ENCODE data around the gene SUFU. TPM values are rescaled to one million over a fixed set of nuclear protein-coding genes. Genes with fewer than 3 reads are reported as not detected.

Gene SUFU
- total and polyA plus RNA-seq, 2 of the 8 experiments (the other 6 are each of a cell fraction or from before 2014, with no cell fraction given), result 7.0 to 10.8 TPM

DNA sequence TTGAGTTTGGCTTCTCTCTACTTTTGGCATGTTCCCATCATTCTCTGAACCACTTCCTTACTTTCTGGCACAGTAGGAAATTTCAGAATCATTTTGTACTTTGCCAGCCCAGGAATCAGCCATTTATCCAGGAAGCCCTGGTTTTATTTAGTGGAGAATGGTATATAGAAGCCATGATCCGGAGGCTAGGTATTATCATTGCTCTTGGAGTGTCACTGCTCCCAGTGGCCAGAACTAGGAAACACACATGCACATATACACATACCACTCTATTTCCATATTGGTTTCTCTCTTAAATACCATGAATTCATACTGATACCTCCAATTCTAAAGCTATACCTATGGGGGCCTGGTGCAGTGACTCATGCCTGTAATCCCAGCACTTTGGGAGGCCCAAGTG, 36.3 kb downstream of the SUFU start:
- Histone ChIP-seq H3K4ac (replicated peaks; ENCODE audit: insufficient read length, low read depth, low read length) (no peak overlapping the region), H4K91ac (replicated peaks; ENCODE audit: insufficient read length, low read length) (no peak overlapping the region), H2BK20ac (ENCODE audit: low read length) (no peak overlapping the region), H3K23ac (ENCODE audit: insufficient read length) (no peak overlapping the region), H2BK15ac (ENCODE audit: low read length) (no peak overlapping the region), H3K4me2 (ENCODE audit: insufficient read depth in 1 of 2, low read depth in 2 of 2, low read length in 2 of 2) (no peak overlapping the region), H2AFZ (ENCODE audit: low read length) (no peak overlapping the region), H3K14ac (ENCODE audit: insufficient read length) (no peak overlapping the region), H3K4me3 (ENCODE audit: extremely low read depth in 1 of 4, insufficient read depth in 2 of 4, low read depth in 3 of 4, low read length in 4 of 4) (no peak overlapping the region), H3K27ac (ENCODE audit: low read depth, low read length) (no peak overlapping the region), H3K27me3 (replicated peaks in 1 of 4; ENCODE audit: control insufficient read depth in 3 of 4, extremely low read depth in 1 of 4, insufficient read depth in 3 of 4, low read length in 3 of 4) (no peaks in the 10 kb centered on the region), H2BK120ac (replicated peaks; ENCODE audit: low read depth, low read length) (no peak overlapping the region), H3K4me1 (replicated peaks in 1 of 4; ENCODE audit: control insufficient read depth in 3 of 4, insufficient read depth in 4 of 4, low read length in 3 of 4) (no peaks in the 10 kb centered on the region), H3K36me3 (ENCODE audit: control insufficient read depth in 2 of 4, insufficient read depth in 4 of 4, low read length in 3 of 4) (no peaks in the 10 kb centered on the region), H3K18ac (ENCODE audit: extremely low read depth, low read length) (no peak overlapping the region), H3K79me1 (ENCODE audit: low read depth, low read length) (no peaks in the 10 kb centered on the region), H4K20me1 (replicated peaks in 1 of 2; ENCODE audit: control insufficient read depth in 1 of 2, insufficient read depth in 2 of 2, low read length in 2 of 2) (no peaks in the 10 kb centered on the region), H4K8ac (ENCODE audit: extremely low read depth, insufficient read depth, low read length) (no peak overlapping the region), H3K9ac (replicated peaks in 1 of 4; ENCODE audit: extremely low read depth in 1 of 4, low read depth in 3 of 4, low read length in 3 of 4) (no peak overlapping the region), H2BK12ac (ENCODE audit: low read depth, low read length) (no peak overlapping the region), H4K5ac (ENCODE audit: insufficient read length, low read depth, low read length) (no peak overlapping the region), H3K23me2 (ENCODE audit: low read depth, low read length) (no peaks in the 10 kb centered on the region), H3K79me2 (ENCODE audit: control insufficient read depth in 1 of 2, insufficient read depth in 2 of 2, low read length in 2 of 2) (no peaks in the 10 kb centered on the region), H2AK5ac (ENCODE audit: low read depth, low read length) (no peak overlapping the region), H3K56ac (replicated peaks; ENCODE audit: insufficient read length, low read depth, low read length) (no peak overlapping the region), H3K9me3 (ENCODE audit: insufficient read depth in 2 of 2, low read depth in 1 of 2, low read length in 1 of 2) (no peaks in the 10 kb centered on the region), H2BK5ac (ENCODE audit: low read depth, low read length) (no peak overlapping the region)
- DNase-seq (ENCODE audit: low read depth in 1 of 2, low spot score in 2 of 2) (no peak), FAIRE-seq (no peak)
- no peak for TF ChIP-seq POLR2AphosphoS5 (IDR thresholded peaks at IDR 0.05; ENCODE audit: low read depth, low read length)
- TF ChIP-seq TBP (IDR thresholded peaks at IDR 0.05; ENCODE audit: low read depth, low read length), result no peak
- no peak for TF ChIP-seq ASH2L (IDR thresholded peaks at IDR 0.05; ENCODE audit: low read length)
- TF ChIP-seq RAD21 (IDR thresholded peaks at IDR 0.05 in 1 of 2, conservative IDR thresholded peaks at IDR 0.05 in 1 of 2; ENCODE audit: low read depth in 2 of 2, low read length in 2 of 2), result peak; percentile 19 to 28; a peak in 2 of 4 replicates
- TF ChIP-seq TEAD4 (IDR thresholded peaks at IDR 0.05; ENCODE audit: low read depth, low read length), result no peak
- no peak for TF ChIP-seq POLR2A (IDR thresholded peaks at IDR 0.05; ENCODE audit: control extremely low read depth in 1 of 2, low read depth in 2 of 2, low read length in 2 of 2)
- TF ChIP-seq, protein P1, sequence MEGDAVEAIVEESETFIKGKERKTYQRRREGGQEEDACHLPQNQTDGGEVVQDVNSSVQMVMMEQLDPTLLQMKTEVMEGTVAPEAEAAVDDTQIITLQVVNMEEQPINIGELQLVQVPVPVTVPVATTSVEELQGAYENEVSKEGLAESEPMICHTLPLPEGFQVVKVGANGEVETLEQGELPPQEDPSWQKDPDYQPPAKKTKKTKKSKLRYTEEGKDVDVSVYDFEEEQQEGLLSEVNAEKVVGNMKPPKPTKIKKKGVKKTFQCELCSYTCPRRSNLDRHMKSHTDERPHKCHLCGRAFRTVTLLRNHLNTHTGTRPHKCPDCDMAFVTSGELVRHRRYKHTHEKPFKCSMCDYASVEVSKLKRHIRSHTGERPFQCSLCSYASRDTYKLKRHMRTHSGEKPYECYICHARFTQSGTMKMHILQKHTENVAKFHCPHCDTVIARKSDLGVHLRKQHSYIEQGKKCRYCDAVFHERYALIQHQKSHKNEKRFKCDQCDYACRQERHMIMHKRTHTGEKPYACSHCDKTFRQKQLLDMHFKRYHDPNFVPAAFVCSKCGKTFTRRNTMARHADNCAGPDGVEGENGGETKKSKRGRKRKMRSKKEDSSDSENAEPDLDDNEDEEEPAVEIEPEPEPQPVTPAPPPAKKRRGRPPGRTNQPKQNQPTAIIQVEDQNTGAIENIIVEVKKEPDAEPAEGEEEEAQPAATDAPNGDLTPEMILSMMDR (IDR thresholded peaks at IDR 0.05; ENCODE audit: control extremely low read depth in 1 of 3, insufficient read depth in 1 of 3, low read depth in 1 of 3, low read length in 3 of 3), result peak in 2 of 3 experiments; percentile 2 to 40; a peak in 2 of 4 replicates
- no peak for TF ChIP-seq SRF (IDR thresholded peaks at IDR 0.05; ENCODE audit: low read depth, low read length)
- no peak for TF ChIP-seq CHD1 (IDR thresholded peaks at IDR 0.05; ENCODE audit: low read depth, low read length)
- TF ChIP-seq NANOG (IDR thresholded peaks at IDR 0.05; ENCODE audit: insufficient read depth, low read depth, low read length, poor library complexity, severe bottlenecking), result no peak
- TF ChIP-seq CREB1 (IDR thresholded peaks at IDR 0.05), result no peak
- TF ChIP-seq TAF7 (optimal IDR thresholded peaks at IDR 0.05; ENCODE audit: borderline replicate concordance, low read depth, low read length), result no peak
- ChIA-PET POLR2A (ENCODE audit: partially characterized antibody) (no interaction called here), CTCF (ENCODE audit: partially characterized antibody) (interaction anchor here (0.7 to 1.8 kb wide), 15 partner anchors 8 to 58 kb away, joined by 3 to 6 read pairs (median 4); partner anchors contain the start of gene ACTR1A)
- 82% methylated on average over 1 of the region's 1 CpG; no CpG with 5 or more reads in 1 of the 2 experiments for WGBS, 2 experiments (ENCODE audit: extremely low coverage in 1 of 2, insufficient coverage in 1 of 2, insufficient read length in 1 of 2, insufficient replicate concordance in 2 of 2, low coverage in 1 of 2, low lambda C conversion rate in 2 of 2, missing lambda C conversion rate in 1 of 2)

All from H1 (cell line).